Measurements from ENCODE around the gene ECE1.

The ECE1 gene

DNA sequence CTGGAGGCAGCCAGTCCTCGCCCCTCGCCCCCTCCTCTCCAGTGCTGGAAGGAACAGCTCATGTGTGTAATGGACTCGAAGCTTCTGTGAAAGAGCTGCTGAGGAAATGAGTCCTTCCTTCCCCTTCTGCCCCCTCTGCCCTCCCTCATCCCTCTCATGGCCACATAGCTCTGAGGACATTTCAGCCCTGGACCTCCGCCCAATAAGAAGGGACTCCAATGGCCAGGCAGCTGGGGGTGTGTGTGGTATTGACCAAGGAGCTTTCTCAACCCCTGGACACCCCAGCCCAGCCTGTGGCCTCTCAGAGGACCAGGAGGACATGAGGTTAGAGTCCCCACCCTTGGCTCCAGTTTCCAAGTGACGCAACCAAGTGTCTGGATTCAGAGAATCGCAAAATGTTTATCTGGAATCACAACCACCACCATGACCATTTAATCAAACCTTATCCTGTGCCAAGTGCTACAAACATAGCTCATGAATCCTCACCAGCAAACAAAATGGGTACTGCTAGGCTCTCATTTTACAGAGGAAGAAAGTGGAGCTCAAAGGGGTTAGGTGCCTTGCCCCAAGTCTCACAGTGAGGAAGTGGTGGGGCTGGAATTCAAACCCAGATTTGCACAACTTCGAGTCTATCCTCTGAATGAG, 47.8 kb upstream of the ECE1 start:
- H3K4me3 ChIP-seq (ENCODE audit: low read length, poor library complexity, severe bottlenecking), result no peak overlapping the region
- H3K36me3 ChIP-seq (ENCODE audit: insufficient read depth, low read length), result no peaks in the 10 kb centered on the region
- H3K9me3 ChIP-seq (ENCODE audit: insufficient read depth, low read depth, low read length), result no peaks in the 10 kb centered on the region
- H3K9ac ChIP-seq (ENCODE audit: low read depth, low read length, poor library complexity, severe bottlenecking), result no peak overlapping the region
- H3K4me2 ChIP-seq (ENCODE audit: low read depth, low read length, poor library complexity, severe bottlenecking), result peak overlapping the region; percentile 11
- H3K4me1 ChIP-seq (ENCODE audit: insufficient read depth, low read length, poor library complexity, severe bottlenecking), result peaks cover 57% of the 10 kb centered on the region
- H3F3A ChIP-seq (ENCODE audit: low read depth), result peaks cover 3% of the 10 kb centered on the region
- no peak overlapping the region for H2AFZ ChIP-seq (ENCODE audit: low read length)
- peaks cover 11% of the 10 kb centered on the region; the same call in 1 of the 2 replicates for H3K79me2 ChIP-seq (ENCODE audit: insufficient read depth, low read length)
- H3K9me2 ChIP-seq (replicated peaks; ENCODE audit: low read depth, low read length), result no peaks in the 10 kb centered on the region
- no peaks in the 10 kb centered on the region for H4K20me1 ChIP-seq (ENCODE audit: insufficient read depth, low read length, poor library complexity, severe bottlenecking)
- no peaks in the 10 kb centered on the region for H3K27me3 ChIP-seq (ENCODE audit: insufficient read depth, low read length, poor library complexity, severe bottlenecking)
- TF ChIP-seq, protein P1, sequence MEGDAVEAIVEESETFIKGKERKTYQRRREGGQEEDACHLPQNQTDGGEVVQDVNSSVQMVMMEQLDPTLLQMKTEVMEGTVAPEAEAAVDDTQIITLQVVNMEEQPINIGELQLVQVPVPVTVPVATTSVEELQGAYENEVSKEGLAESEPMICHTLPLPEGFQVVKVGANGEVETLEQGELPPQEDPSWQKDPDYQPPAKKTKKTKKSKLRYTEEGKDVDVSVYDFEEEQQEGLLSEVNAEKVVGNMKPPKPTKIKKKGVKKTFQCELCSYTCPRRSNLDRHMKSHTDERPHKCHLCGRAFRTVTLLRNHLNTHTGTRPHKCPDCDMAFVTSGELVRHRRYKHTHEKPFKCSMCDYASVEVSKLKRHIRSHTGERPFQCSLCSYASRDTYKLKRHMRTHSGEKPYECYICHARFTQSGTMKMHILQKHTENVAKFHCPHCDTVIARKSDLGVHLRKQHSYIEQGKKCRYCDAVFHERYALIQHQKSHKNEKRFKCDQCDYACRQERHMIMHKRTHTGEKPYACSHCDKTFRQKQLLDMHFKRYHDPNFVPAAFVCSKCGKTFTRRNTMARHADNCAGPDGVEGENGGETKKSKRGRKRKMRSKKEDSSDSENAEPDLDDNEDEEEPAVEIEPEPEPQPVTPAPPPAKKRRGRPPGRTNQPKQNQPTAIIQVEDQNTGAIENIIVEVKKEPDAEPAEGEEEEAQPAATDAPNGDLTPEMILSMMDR (conservative IDR thresholded peaks at IDR 0.05; ENCODE audit: low read length), result no peak
- TF ChIP-seq EZH2phosphoT487 (IDR thresholded peaks at IDR 0.05; ENCODE audit: borderline replicate concordance), result no peak

DNA sequence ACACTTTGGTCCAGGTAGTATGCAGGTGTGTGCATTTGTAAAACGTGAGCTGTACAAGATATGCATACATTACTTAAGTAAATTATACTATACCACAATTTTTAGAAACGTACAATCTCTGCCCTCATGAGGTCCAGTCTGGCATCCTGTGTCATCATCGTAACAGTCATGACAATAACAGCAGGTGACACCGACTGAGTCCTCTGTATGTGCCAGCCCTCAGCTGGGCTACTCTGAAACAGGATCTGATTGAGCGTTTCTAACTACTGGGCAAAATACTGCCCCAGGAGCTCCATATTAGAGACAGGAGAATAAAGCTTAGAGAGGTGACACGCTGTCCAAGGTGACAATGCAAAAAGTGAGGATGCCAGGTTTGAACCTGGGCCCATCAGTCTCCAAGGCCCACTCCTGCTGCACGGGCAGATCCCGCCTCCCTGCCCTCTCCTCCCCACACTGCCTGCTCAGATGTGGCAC, 47.2 kb upstream of the ECE1 start:
- peak overlapping the region; percentile 11 for H3K4me2 ChIP-seq (ENCODE audit: low read depth, low read length, poor library complexity, severe bottlenecking)
- peaks cover 3% of the 10 kb centered on the region for H3F3A ChIP-seq (ENCODE audit: low read depth)
- H3K27me3 ChIP-seq (ENCODE audit: insufficient read depth, low read length, poor library complexity, severe bottlenecking), result no peaks in the 10 kb centered on the region
- no peak overlapping the region for H3K9ac ChIP-seq (ENCODE audit: low read depth, low read length, poor library complexity, severe bottlenecking)
- no peaks in the 10 kb centered on the region for H4K20me1 ChIP-seq (ENCODE audit: insufficient read depth, low read length, poor library complexity, severe bottlenecking)
- H3K9me2 ChIP-seq (replicated peaks; ENCODE audit: low read depth, low read length), result no peaks in the 10 kb centered on the region
- H3K4me1 ChIP-seq (ENCODE audit: insufficient read depth, low read length, poor library complexity, severe bottlenecking), result peaks cover 56% of the 10 kb centered on the region
- H3K4me3 ChIP-seq (ENCODE audit: low read length, poor library complexity, severe bottlenecking), result no peak overlapping the region
- H3K79me2 ChIP-seq (ENCODE audit: insufficient read depth, low read length), result peaks cover 11% of the 10 kb centered on the region; the same call in 1 of the 2 replicates
- no peak for TF ChIP-seq EZH2phosphoT487 (IDR thresholded peaks at IDR 0.05; ENCODE audit: borderline replicate concordance)
- TF ChIP-seq, protein P1 (conservative IDR thresholded peaks at IDR 0.05; ENCODE audit: low read length), result no peak
- no peak overlapping the region for H2AFZ ChIP-seq (ENCODE audit: low read length)
- no peaks in the 10 kb centered on the region for H3K36me3 ChIP-seq (ENCODE audit: insufficient read depth, low read length)
- H3K9me3 ChIP-seq (ENCODE audit: insufficient read depth, low read depth, low read length), result no peaks in the 10 kb centered on the region

DNA sequence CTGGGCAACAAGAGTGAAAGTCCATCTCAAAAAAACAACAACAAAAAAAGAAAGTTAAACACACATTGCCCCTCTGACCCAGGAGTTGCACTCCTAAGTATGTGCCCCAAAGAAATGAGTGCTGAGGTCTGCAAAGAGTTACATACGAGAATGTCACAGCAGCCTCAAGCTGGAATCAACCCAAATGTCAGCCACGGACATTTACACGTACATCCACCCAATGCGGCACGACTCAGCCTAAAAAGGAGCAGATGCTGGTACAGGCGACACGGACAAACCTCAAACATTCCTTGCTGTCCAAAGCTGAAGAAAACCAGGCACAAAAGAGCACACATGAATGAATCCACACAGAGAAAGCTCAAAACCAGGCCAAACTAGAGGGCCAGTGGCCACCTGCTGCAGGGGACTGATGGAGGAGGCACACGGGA, 46.8 kb upstream of the ECE1 start:
- H3F3A ChIP-seq (ENCODE audit: low read depth), result peaks cover 3% of the 10 kb centered on the region
- H4K20me1 ChIP-seq (ENCODE audit: insufficient read depth, low read length, poor library complexity, severe bottlenecking), result no peaks in the 10 kb centered on the region
- H3K9ac ChIP-seq (ENCODE audit: low read depth, low read length, poor library complexity, severe bottlenecking), result no peak overlapping the region

More for the DNA sequence above, 46.8 kb upstream of the ECE1 start:
- H3K9me3 ChIP-seq (ENCODE audit: insufficient read depth, low read depth, low read length), result no peaks in the 10 kb centered on the region
- H3K4me2 ChIP-seq (ENCODE audit: low read depth, low read length, poor library complexity, severe bottlenecking), result no peak overlapping the region
- TF ChIP-seq, protein P1 (conservative IDR thresholded peaks at IDR 0.05; ENCODE audit: low read length), result no peak
- TF ChIP-seq EZH2phosphoT487 (IDR thresholded peaks at IDR 0.05; ENCODE audit: borderline replicate concordance), result no peak
- H3K4me3 ChIP-seq (ENCODE audit: low read length, poor library complexity, severe bottlenecking), result no peak overlapping the region
- peaks cover 11% of the 10 kb centered on the region; the same call in 1 of the 2 replicates for H3K79me2 ChIP-seq (ENCODE audit: insufficient read depth, low read length)
- no peaks in the 10 kb centered on the region for H3K9me2 ChIP-seq (replicated peaks; ENCODE audit: low read depth, low read length)
- H3K4me1 ChIP-seq (ENCODE audit: insufficient read depth, low read length, poor library complexity, severe bottlenecking), result peaks cover 59% of the 10 kb centered on the region
- no peak overlapping the region for H2AFZ ChIP-seq (ENCODE audit: low read length)
- H3K27me3 ChIP-seq (ENCODE audit: insufficient read depth, low read length, poor library complexity, severe bottlenecking), result no peaks in the 10 kb centered on the region
- no peaks in the 10 kb centered on the region for H3K36me3 ChIP-seq (ENCODE audit: insufficient read depth, low read length)
